OCI-LY1 (cell line): ENCODE data around the gene MAP3K4.

Experiments used
- CTCF ChIP-seq: fragments of 200-600 bp; sonication (generic), shearing (Covaris generic); IDR thresholded peaks from 2 replicates; pipeline ENCODE4 v1.5.1; 2017; ENCODE audit warnings: mild to moderate bottlenecking, antibody characterized with exemption, low read length, moderate library complexity, mixed read lengths
- EZH2 ChIP-seq: fragments of 200-600 bp; sonication (generic), shearing (Covaris generic); IDR thresholded peaks from 2 replicates; pipeline ENCODE4 v1.8.0; 2017; ENCODE audit warnings: borderline replicate concordance, mixed run types, mild to moderate bottlenecking, antibody characterized with exemption, low read length, moderate library complexity, mixed read lengths

GRCh38 chr6:161137320-161137719 lies 145.8 kb downstream of the MAP3K4 start:
- no peak for TF ChIP-seq CTCF
- TF ChIP-seq EZH2, result no peak
